Ovary (tissue), 9 donors: ENCODE results near the gene GJD4. TPM values are rescaled to one million over a fixed set of nuclear protein-coding genes. Genes with fewer than 3 reads are reported as not detected.

Source experiments
- DNase-seq, 5 donors: peaks; one replicate each; pipeline ENCODE4 v3.0.0-alpha.2; 2019 to 2020
- H3K27ac ChIP-seq, 2 donors: fragments of 200-600 bp; one replicate each; pipeline versions ENCODE4 v1.5.1 to v1.8.0; 2019 to 2022
- H3K27me3 ChIP-seq: fragments of 200-600 bp; one replicate; pipeline ENCODE4 v1.8.0; 2022
- H3K36me3 ChIP-seq: fragments of 200-600 bp; sonication (generic); one replicate; pipeline ENCODE4 v1.5.1; 2019
- H3K4me1 ChIP-seq: one replicate; pipeline ENCODE4 v1.8.1; 2013; ENCODE audit warnings: mild to moderate bottlenecking, moderate library complexity; ENCODE audit not compliant: insufficient read depth
- H3K4me3 ChIP-seq: fragments of 200-600 bp; sonication (generic); one replicate; pipeline ENCODE4 v1.5.1; 2017
- H3K9me3 ChIP-seq, 2 donors: fragments of 200-600 bp in 1 of 2; sonication (generic) in 1 of 2; one replicate each; pipeline versions ENCODE4 v1.5.1 to v1.8.1; 2013 to 2019; ENCODE audit warnings: mild to moderate bottlenecking in 1 of 2, moderate library complexity in 1 of 2
- CTCF ChIP-seq, 3 donors: fragments of 450-650 bp in 2 of 3; fragments of 200-600 bp in 1 of 3; IDR thresholded peaks; one replicate each; pipeline versions ENCODE4 v1.5.1 to v1.8.0; 2016 to 2022; ENCODE audit warnings: antibody characterized with exemption in 3 of 3, mild to moderate bottlenecking in 1 of 3
- EP300 ChIP-seq: sonication (generic); formaldehyde crosslinking; IDR thresholded peaks from one replicate; pipeline ENCODE4 v1.6.1; 2017; ENCODE audit warnings: antibody characterized with exemption
- POLR2A ChIP-seq: fragments of 450-650 bp; IDR thresholded peaks from one replicate; pipeline ENCODE4 v1.6.1; 2017; ENCODE audit warnings: antibody characterized with exemption, mild to moderate bottlenecking, moderate library complexity
- WGBS, 3 donors: extraction: QIAGEN DNeasy Blood & Tissue Kit in 1 of 3; methylation state at CpG; one replicate each; pipeline versions ENCODE4 v1.1.5 to v1.1.7; 2013 to 2017; 5-methylcytosine and 5-hydroxymethylcytosine counted together
- intact Hi-C, 4 donors: fragments of 100-400 bp; cut with DNase I; formaldehyde crosslinking; loops; one replicate each; pipeline versions ENCODE4 v1.11.0 to v1.15.1; 2022 to 2023
- polyA plus RNA-seq, 2 donors: library from polyadenylated mRNA; stranded (reverse); fragments of 200-250 nt in 1 of 2; fragments of 350-450 nt in 1 of 2; fragmentation: Illumina TruSeq in 1 of 2; extraction: RNeasy Lipid Tissue Mini Kit (QIAGEN cat#74804) in 1 of 2; gene quantifications; one replicate each; pipeline ENCODE4 v1.2.3, GENCODE V29; 2013 to 2014
- total RNA-seq, 7 donors: library from RNA; depleted of rRNA in 2 of 7; stranded (reverse); fragments of >200 nt in 2 of 7; fragmentation: NEBNext Ultra II Directional in 3 of 7; extraction: Animal tissue kit (Norgen Biotek cat#: 25700) in 3 of 7; gene quantifications; one replicate each; pipeline versions ENCODE4 v1.1.0 to v1.2.4, GENCODE V29; 2016 to 2023
- donor health status: DM: no; HTN: no; CAD: no; lungs with moderate emphysema.
- donor health status: DM: no; HTN: no; CAD: no.
- donor health status: Bipolar disorder and iron deficiency.
- donor health status: DM: yes; HTN: yes; CAD: no.
- donor health status: DM: no; HTN: no; CAD: no.
- donor health status: DM: yes; HTN: yes; CAD: no.

The GJD4 gene
- total and polyA plus RNA-seq, 9 donors: not detected

DNA sequence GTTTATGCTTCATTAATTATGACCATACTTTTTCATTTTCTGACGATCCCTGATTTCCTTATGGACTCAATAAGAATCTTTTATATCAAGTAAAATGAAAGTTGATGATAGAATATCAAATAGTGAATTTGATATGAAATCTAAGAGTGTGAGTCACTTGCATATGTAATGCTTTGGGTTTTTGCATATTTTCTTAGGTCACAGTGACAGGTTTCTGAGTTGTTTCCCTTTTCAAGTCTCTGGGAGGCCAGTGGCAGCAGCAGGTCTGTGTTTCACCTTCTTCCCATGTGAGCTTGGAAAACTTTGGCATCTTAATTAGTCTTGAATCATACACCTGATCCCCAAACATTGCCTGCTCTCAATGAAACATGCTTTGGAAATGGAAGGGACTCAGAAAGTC lies 34.7 kb upstream of the GJD4 start:
- no peaks in the 10 kb centered on the region for H3K36me3 ChIP-seq
- intact Hi-C loops: no loop called here

GRCh38 chr10:35572583-35572982 lies 32.6 kb upstream of the GJD4 start:
- 95 to 100% (median 98%) methylated on average over 1 of the region's 1 CpG for WGBS, 3 donors
- H3K9me3 ChIP-seq: no peaks in the 10 kb centered on the region
- no peaks in the 10 kb centered on the region for H3K36me3 ChIP-seq
- H3K27me3 ChIP-seq: no peaks in the 10 kb centered on the region
- H3K4me1 ChIP-seq: no peaks in the 10 kb centered on the region
- no peak overlapping the region for H3K27ac ChIP-seq
- DNase-seq: no peak
- intact Hi-C loops: no loop called here
- no peak overlapping the region for H3K4me3 ChIP-seq
- TF ChIP-seq EP300 (no peak), POLR2A (no peak), CTCF (IDR thresholded peaks at IDR 0.05) (no peak)

More for the DNA sequence above, 34.7 kb upstream of the GJD4 start:
- Histone ChIP-seq H3K4me3 (no peak overlapping the region), H3K27me3 (no peaks in the 10 kb centered on the region), H3K9me3 (no peaks in the 10 kb centered on the region), H3K27ac (no peak overlapping the region), H3K4me1 (no peaks in the 10 kb centered on the region)
- 85 to 97% (median 93%) methylated on average over 1 of the region's 1 CpG for WGBS, 3 donors
- no peak for DNase-seq
- TF ChIP-seq CTCF (IDR thresholded peaks at IDR 0.05) (no peak), EP300 (no peak), POLR2A (no peak)

DNA sequence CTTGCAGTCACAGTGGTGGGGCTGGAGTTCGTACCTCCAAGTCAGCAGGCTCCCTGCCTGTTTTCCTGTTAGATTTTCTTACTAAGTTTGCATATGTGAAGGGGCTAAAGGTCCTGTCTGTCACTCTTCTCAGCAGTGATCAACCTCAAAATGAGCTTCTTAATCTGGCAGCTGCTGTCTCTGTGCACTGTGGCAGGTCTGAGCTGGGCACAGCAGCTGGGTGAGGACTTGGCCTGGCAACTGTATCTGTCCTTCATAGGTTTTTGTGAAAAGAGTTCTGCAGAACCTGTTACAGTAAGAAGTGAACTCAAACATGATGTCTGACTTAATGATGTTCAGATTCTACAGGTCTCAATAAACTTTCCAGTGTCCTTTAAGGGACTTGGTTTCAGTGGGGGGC lies 31.3 kb upstream of the GJD4 start:
- Histone ChIP-seq H3K36me3 (no peaks in the 10 kb centered on the region), H3K27me3 (no peaks in the 10 kb centered on the region), H3K4me3 (no peak overlapping the region), H3K27ac (no peak overlapping the region), H3K4me1 (no peaks in the 10 kb centered on the region), H3K9me3 (no peaks in the 10 kb centered on the region)
- WGBS, 3 donors: 96 to 100% (median 100%) methylated on average over 1 of the region's 1 CpG
- TF ChIP-seq EP300 (no peak), CTCF (IDR thresholded peaks at IDR 0.05) (no peak), POLR2A (no peak)
- intact Hi-C loops: no loop called here
- DNase-seq: no peak

- Histone ChIP-seq H3K36me3 (no peaks in the 10 kb centered on the region), H3K27ac (no peak overlapping the region), H3K27me3 (no peaks in the 10 kb centered on the region), H3K4me3 (no peak overlapping the region), H3K9me3 (no peaks in the 10 kb centered on the region), H3K4me1 (no peaks in the 10 kb centered on the region)
- no peak for TF ChIP-seq POLR2A
- 79 to 84% (median 84%) methylated on average over 8 to 9 of the region's 9 CpGs for WGBS, 3 donors
- intact Hi-C loops: no loop called here
- DNase-seq: no peak
Measured at GRCh38 chr10:35574924-35575352, 30.2 kb upstream of the GJD4 start.

- Histone ChIP-seq H3K4me3 (no peak overlapping the region), H3K27ac (no peak overlapping the region), H3K4me1 (no peaks in the 10 kb centered on the region), H3K36me3 (no peaks in the 10 kb centered on the region), H3K27me3 (no peaks in the 10 kb centered on the region), H3K9me3 (no peaks in the 10 kb centered on the region)
- intact Hi-C loops: no loop called here
- TF ChIP-seq EP300 (no peak), POLR2A (no peak), CTCF (IDR thresholded peaks at IDR 0.05) (no peak)
- WGBS, 3 donors: 95% methylated on average over 9 of the region's 9 CpGs
- DNase-seq: no peak
Measured at GRCh38 chr10:35575640-35576039, 29.5 kb upstream of the GJD4 start.
